HG02981 (cell line): ENCODE results near the gene ZNF543.
"Not testable (repeated sequence)": the region's sequence is repeated elsewhere in the genome, so short reads cannot be mapped to it uniquely, and the experiment has no call there.

Experiments used
- ATAC-seq: cut with Tn5 transposase; IDR thresholded peaks from one replicate; pipeline ENCODE4 v1.9.1; 2021; ENCODE audit warnings: mild to moderate bottlenecking, moderate library complexity; ENCODE audit not compliant: unreplicated experiment

Gene ZNF543

DNA sequence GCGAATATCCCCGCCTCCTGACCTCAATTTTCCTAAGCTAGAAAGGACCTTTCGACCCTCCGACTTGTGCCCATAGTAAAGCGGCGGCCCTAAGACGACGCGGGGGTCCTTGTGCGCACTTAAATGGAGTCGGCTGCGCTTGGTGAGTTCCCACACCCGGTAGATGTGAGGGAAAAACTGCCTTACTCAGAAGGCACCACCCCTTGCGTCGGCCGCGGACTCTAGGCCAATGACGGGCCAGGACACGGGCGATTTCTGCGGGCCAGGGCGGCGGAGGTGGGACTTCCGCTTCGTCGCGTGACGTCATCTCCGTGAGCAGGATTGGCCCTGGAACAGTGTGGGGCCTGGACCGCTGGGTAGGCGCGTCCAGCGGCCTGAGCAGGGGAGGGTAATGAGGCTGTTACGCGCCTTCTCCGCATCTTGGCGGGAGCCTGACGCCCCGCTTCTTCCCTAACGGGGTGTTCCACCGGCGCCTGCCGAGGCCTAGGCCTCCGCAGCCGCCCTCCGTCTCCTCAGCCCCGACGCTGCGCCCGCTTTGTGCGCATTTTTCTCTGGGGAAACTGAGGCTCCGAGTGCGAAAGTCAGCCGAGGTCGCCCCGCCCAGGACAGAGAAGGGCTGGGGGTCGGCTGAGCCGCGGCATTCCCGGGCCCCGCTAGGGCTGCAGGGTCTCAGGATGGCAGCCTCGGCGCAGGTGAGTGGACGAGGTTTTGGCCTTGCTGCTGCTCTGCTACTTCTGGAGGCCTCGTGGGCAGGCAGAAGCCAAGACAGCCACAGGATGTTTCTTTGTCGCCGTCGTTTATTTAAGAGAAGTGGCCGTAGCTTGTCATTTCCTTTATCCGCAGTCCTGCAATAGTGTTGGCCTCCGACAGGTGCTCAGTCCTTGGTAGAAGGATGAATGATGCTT lies at the start of gene ZNF543:
ZNF543 (plus strand) TSS at position 293 of the 905 bp plus-strand sequence; CDS start at position 675, 382 bp downstream.
- ATAC-seq: peak; percentile 93

DNA sequence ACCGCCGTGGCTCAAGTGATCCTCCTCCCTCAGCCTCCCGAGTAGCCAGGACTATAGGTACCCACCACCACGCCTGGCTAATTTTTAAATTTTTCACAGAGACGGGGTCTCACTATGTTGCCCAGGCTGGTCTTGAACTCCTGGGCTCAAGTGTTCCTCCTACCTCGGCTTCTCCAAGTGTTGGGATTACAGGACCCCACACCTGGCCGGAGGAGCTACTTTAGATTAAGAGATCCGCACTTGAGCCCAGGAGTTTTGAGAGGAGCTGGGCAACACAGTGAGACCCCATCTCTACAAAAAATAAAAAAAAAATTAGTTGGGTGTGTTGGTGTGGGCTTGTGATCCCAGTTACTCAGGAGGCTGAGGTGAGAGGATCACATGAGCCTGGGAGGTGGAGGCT lies 49.0 kb upstream of the ZNF543 start:
- ATAC-seq: no peak

DNA sequence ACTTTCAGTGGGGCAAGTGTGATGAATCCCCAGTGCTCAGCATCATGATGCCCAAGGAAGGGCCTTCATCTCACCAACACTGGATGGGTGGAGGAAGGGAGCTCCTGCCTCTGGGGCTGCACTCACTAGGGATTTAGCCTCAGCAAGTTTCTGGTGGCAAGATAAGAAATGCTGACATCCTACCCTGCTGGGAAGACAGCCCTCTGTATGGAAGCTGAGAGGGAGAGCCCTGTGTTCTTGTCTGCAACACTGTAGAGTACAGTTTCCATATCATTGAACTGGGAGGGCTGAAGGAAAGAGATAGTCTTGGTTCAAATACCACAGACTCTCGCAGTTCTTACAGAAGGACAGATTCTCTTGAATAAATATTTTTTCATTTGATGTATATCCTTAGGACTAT lies 47.3 kb upstream of the ZNF543 start:
- no peak for ATAC-seq

DNA sequence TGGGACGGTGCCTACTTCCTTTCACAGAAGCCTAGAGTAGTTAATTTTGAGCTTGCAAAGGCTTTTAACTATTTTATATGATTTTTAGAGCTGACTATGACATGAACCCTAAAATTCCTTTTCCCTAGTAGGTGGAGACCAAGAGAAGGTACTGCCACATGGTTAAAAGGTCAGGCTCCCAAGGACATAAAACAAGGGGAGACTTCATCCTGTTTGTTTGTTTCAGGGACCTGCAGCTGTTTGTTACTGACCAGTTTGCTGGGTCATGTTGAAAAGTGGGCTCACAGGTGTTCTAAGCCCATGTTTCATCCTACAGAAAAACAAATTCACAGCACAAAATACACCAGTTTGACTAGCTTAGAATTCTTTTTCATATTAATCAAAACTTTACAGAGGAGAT lies 43.8 kb upstream of the ZNF543 start:
- no peak for ATAC-seq

DNA sequence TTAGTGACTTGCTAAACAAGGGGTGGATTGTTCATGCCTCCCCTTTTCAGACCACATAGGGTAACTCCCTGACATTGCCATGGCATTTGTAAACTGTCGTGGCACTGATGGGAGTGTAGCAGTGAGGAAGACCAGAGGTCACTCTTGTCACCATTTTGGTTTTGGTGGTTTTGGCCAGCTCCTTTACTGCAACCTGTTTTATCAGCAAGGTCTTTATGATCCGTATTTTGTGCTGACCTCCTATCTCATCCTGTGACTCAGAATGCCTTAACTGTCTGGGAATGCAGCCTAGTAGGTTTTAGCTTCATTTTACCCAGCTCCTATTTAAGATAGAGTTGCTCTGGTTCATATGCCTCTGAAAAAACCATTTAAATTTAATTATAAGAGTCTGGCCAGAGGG lies 41.8 kb upstream of the ZNF543 start:
- ATAC-seq: not testable (repeated sequence)

DNA sequence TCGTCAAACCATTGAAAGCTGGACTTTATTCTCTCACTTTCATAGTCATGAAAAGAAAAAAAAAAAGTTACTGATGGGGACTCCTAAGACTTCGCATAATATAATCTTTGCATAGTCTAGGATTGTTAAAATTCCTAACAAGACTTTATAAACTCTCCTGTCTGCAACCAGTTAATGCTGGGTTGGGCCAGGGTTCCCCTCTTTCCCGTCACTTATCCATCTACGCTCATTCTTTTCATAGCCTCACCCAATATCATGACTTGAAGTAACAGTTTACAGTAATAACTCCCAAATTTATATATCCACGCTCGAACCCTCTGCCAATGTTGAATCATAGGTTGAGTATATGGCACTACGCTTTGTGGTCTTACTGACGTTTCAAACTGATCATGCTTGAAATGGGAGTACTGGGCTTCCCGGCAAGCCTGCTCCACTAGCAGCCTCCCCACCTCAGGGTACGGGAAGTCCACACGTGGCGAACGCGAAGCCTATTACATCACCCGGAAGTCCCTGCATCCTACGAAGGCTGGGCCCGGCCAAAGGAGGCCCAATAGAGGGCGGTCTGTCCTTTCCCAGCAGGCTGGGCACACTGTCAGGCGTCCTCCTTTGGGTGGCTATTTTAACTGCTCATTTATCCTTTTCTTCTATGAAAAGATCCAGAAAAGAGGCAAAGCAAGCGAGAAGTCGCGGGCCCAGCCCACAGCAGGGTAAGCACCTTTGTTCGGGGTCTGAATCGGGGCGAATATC lies 40.7 kb upstream of the ZNF543 start:
- ATAC-seq: peak; percentile 57

DNA sequence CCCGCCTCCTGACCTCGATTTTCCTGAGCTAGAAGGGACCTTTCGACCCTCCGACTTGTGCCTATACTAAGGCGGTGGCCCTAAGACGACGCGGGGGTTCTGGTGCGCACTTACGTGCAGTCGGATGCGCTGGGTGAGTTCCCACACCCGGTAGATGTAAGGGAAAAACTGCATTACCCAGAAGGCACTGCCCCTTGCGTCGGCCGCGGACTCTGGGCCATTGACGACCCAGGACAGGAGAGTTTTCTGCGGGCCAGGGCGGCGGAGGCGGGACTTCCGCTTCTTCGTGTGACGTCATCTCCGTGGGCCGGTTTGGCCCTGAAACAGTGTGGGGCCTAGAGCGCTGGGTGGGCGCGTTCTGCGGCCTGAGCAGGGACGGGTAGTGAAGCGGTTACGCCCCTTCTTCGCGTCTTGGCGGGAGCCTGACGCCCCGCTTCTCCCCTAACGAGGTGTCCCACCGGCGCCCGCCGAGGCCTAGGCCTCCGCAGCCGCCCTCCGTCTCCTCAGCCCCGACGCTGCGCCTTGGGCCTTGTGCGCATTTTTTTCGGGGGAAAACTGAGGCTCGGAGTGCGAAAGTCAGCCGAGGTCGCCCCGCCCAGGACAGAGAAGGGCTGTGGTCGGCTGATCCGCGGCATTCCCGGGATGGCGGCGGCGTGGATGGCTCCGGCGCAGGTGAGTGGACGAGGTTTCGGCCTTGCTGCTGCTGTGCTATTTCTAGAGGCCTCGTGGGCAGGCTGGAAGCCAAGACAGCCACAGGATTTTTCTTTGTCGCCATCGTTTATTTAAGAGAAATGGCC lies 39.9 kb upstream of the ZNF543 start, which contains the start of gene ZNF460:
ZNF460 (plus strand) TSS at position 321 of the 797 bp plus-strand sequence; CDS start at position 643, 322 bp downstream.
- peak; percentile 82 for ATAC-seq

DNA sequence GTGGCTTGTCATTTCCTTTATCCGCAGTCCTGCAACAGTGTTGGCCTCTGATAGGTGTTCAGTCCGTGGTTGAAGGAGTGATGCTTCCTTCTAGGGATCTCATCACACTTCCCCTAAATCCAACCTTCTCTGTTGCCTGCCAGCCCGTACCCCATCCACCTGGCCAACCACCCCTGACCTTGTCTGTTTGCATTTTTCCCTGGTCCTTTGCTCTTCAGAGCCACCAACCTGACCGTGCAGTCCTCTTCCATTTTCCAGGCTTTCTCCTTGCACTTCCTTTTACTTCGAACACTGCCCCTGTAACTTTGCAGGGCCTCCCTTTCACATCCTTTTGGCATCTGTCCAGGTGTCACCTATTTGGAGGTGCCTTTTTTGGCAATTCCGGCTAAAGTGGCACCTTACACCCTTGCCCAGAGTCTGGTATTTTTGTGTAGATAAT lies 39.3 kb upstream of the ZNF543 start:
- ATAC-seq: no peak

DNA sequence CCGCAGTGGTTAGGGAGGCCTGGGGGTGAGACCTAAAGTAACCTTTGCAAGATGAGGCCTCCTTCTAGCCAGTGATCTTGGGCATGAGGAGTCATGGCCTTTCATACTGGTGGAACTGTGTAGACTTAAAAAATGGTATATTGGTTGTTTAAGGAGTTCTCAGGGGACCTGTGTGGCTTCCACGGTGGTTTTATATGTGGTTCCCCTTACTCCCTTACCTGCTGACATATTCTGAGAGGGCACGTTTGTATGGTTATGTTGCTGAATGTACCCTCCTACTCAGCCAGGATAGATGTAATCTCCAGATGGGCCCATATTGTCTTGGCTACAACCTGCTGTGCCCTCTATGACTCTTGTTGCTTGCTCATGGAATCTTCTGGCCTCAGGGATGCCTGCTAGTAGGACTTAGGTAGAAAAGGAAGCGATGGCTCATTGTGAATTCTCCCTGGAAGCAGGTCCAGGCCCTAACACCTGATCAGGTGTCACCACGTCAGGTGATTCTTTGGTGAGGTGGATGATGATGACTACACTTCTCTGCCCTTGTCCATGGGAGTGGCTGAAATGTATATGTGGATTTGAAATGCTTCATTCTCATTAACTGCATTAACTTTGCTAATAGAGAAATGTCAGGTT lies 38.1 kb upstream of the ZNF543 start:
- no peak for ATAC-seq

DNA sequence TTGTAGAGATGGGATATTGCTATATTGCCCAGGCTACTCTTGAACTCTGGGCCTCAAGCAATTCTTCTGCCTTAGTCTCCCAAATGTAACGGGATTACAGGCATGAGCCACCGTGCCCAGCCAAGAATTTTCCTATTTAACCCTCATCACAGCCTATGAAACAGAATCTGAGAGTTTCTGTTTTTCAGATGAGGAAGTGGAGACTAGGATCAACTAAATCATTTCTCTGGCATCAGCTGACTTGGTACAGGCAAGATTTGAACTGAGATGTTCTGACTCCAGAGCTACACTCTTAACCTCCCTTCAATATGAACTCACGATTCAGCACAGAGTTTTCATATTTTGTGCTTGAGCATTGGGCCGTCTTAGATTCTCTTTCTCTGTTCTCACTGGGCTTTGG lies 31.9 kb upstream of the ZNF543 start:
- no peak for ATAC-seq

DNA sequence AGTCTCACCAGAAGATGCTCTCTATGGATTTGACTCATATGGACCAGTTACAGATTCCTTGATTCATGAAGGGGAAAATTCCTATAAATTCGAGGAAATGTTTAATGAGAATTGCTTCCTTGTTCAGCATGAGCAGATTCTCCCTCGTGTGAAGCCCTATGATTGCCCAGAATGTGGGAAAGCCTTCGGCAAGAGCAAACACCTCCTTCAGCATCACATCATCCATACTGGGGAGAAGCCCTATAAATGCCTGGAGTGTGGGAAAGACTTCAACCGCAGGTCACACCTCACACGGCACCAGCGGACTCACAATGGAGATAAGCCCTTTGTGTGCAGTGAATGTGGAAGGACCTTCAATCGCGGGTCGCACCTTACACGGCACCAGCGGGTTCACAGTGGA lies 29.3 kb upstream of the ZNF543 start:
- ATAC-seq: no peak

DNA sequence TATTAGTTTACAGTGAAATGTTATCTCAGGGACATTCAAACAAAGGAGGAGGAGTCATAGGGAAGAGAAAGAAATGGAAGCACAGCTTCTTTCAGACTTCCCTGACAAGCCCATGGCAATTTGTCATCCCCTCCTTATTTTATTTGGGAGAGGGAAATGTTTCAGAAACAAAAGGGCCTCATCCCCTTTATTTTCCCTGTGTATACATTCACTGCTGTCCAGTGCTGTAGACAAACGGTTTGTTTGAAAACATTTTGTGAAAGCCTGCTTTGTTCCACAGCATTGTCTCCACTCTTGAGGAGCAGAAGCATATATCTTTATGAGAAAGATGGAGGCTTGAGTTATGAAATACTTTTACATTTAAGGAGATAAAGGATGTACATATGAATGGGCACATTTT lies 27.7 kb upstream of the ZNF543 start:
- ATAC-seq: no peak

DNA sequence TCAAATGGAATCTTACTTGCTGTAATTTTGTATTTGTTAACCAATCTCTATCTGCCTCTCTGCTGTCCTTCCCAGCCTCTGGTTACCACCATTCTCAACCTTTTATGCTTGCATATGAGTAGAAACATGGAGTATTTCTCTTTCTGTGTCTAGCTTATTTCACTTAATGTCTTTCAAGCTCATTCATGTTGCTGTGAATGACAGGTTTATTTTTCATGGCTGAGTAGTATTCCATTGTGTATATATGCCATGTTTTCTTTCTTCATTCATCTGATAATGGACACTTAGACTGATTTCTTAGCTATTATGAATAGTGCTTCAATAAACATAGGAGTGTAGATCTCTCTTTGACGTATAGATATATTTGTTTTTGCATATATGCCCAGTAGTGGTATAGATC lies 26.6 kb upstream of the ZNF543 start:
- ATAC-seq: no peak

DNA sequence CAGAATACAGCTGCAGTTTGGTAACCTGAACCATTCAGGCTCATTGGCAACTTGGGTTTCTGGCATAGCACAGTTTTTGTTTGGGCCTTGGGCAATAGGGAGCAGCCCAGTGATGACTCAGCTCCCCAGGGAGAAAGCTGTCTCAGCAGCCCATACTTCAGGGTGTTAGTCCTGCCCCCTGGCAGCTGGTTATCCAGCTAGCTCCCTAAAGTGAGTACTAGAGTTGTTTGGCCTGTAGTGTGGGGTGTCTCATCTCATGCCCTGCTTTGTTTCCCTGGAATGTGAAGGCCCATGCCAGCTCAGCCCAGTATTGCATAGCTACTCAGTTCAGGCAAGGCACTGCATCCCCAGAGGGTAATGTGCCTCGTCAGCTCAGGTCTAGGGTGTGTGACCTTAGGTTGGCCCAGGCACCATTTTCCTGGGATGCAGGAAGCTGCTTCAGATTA lies 18.2 kb upstream of the ZNF543 start:
- no peak for ATAC-seq

DNA sequence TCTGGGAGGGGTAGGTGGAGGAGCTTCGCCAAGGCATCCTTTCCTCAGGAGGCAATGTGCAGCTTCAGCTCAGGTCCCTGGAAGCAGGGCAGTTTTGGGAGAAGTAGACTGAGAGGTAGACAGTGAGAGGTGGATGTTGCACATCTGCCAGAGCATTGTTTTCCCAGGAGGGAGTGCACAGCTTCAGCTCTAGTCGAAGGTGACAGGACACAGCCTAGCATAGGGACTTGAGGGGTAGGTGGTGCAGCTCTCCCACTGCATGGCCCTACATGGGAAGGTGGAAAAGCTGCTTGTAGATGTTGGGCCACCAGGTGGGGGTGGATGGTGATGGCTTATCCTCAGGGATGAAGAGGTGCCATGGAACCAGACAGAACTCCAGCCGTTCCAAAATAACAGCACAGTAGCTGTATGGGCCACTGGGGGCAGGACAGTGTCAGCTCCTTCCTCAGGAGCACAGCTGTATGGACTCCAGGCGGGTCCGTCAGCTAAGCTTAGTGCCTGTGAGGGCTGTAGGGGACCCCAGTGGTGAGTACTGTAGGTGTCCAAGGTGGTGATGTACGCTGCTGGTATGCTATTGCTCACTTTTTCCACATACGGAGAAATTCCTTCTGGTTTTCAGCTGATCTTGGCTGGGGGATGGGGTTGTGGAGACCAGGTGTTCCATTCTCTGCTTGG lies 17.4 kb upstream of the ZNF543 start:
- no peak for ATAC-seq

DNA sequence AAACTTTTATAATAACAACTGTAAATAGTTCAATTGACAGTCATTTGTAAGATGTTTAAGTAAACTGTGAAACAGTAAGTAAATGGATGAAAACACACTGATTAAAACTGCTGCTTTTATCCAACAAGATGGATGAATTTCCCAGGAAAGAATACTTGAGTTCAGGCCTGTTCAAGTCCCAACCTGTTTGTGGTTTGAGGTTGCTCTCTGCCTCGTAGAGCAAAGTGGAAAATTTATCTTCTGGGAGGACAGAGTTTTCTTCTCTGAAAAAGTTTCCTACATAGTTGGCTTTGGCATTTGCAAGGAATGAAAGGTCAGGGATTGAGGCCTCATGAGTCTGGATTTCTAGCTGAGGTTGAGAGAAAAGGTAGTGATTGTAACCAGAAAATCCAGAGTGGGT lies 15.2 kb upstream of the ZNF543 start:
- ATAC-seq: no peak

DNA sequence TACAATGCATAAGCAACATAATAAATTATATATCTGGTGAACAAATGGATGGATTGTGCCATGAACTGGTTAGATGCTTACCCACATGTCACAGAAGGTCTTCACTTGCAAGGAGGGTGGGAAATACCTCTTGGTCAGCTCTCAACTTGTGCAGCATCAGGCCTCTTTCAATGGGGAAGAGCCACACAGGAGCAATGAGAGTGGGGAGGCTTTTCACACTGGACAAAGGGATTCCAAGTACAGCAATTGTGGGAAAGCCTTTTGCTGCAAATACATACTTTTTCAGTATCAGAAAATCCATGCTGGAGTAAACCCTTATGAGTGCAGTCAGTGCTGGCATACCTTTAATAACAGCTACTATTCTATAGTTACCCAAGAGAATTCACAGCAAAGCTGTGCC lies 11.8 kb upstream of the ZNF543 start:
- ATAC-seq: no peak

DNA sequence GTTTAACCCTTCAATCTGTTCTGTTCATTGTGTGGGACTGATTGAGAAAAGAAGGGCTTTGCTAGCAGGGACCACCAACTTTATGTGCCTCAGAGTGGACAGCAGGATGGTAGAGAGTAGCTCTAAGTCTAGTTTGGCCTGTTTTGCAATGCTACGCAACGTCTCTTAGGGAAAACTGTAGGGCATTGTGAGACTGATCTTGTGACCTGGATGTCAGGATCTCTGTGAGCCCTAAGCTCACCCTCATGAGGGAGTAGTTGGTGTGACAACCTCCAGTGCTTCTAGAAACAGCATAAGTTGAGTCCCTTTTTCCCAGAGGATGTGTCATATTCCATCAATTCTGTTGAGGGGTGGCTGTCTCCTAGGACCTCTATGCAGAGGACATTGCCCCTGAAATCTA lies 9.5 kb upstream of the ZNF543 start:
- no peak for ATAC-seq

DNA sequence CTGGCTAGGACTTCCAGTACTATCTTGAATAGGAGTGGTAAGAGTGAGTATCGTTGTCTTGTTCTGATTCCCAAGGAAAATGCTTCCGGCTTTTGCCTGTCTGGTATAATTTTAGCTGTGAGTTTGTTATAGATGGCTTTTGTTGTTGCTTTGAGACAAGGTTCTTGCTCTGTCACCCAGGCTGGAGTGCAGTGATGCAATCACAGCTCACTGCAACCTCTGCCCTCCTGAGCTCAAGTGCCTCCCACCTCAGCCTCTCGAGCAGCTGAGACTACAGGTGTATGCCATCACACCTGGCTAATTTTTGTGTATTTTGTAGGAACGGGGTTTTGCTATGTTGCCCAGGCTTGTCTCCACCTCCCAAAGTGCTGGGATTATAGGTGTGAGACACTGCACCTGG lies 6.1 kb upstream of the ZNF543 start:
- no peak for ATAC-seq

DNA sequence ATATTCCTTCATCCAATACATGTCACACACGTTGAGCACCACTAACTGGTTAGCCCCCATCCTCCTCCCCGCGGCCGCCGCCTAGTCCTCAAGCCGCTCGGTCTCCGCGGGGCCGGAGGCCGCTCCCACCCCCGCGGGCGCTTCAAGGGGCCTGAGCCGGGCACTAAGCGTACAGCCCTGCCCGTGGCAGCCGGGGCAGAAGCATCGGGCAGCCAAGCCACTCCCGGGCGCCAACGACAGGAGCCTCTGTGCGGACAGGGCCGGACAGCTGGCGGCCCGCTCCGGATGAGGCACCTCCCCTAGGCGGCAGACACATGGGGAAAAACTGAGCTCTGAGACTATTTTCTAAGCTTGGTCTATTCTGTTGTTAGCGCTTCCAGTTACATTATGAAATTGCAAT lies 2.8 kb upstream of the ZNF543 start:
- no peak for ATAC-seq
